Smooth muscle cell (in vitro differentiated cells): Measurements from ENCODE around the gene PTPA. TPM values are rescaled to one million over a fixed set of nuclear protein-coding genes. Genes with fewer than 3 reads are reported as not detected.

Experiments used
- DNase-seq: peaks from one replicate; lab custom pipeline; 2025; ENCODE audit not compliant: unreplicated experiment; lab: John Stamatoyannopoulos, UW
- H2AFZ ChIP-seq: fragments of 200-600 bp; sonication (generic); 2 replicates; pipeline ENCODE4 v1.6.0; 2016; ENCODE audit warnings: antibody characterized with exemption, low read depth, mild to moderate bottlenecking
- H3F3A ChIP-seq: fragments of 200-600 bp; sonication (generic); 2 replicates; pipeline ENCODE4 v1.6.0; 2017; ENCODE audit warnings: antibody characterized with exemption, low read depth
- H3K27ac ChIP-seq: fragments of 200-600 bp; sonication (generic); 2 replicates; pipeline ENCODE4 v1.5.1; 2016; ENCODE audit warnings: low read depth, mild to moderate bottlenecking
- H3K27me3 ChIP-seq: fragments of 200-600 bp; sonication (generic); 2 replicates; pipeline ENCODE4 v1.6.1; 2016; ENCODE audit warnings: low read depth, mild to moderate bottlenecking
- H3K36me3 ChIP-seq: fragments of 200-600 bp; sonication (generic); 2 replicates; pipeline ENCODE4 v1.5.1; 2016; ENCODE audit warnings: low read depth
- H3K4me1 ChIP-seq: fragments of 200-600 bp; sonication (generic); 2 replicates; pipeline ENCODE4 v1.5.1; 2016; ENCODE audit warnings: low read depth
- H3K4me2 ChIP-seq: fragments of 200-600 bp; sonication (generic); 2 replicates; pipeline ENCODE4 v1.6.0; 2016; ENCODE audit warnings: mild to moderate bottlenecking
- H3K4me3 ChIP-seq: fragments of 200-600 bp; sonication (generic); 2 replicates; pipeline ENCODE4 v1.5.1; 2016; ENCODE audit warnings: mild to moderate bottlenecking
- H3K79me2 ChIP-seq: fragments of 200-600 bp; sonication (generic); 2 replicates; pipeline ENCODE4 v1.6.0; 2016; ENCODE audit warnings: low read depth, mild to moderate bottlenecking
- H3K9ac ChIP-seq: fragments of 200-600 bp; sonication (generic); 2 replicates; pipeline ENCODE4 v1.6.0; 2016; ENCODE audit warnings: low read depth
- H3K9me3 ChIP-seq: fragments of 200-600 bp; sonication (generic); replicated peaks from 2 replicates; pipeline ENCODE4 v1.5.1; 2016; ENCODE audit warnings: low read depth
- H4K20me1 ChIP-seq: fragments of 200-600 bp; sonication (generic); 2 replicates; pipeline ENCODE4 v1.6.0; 2016; ENCODE audit warnings: low read depth
- WGBS: methylation state at CpG from one replicate; pipeline ENCODE4 v1.1.7; 2016; ENCODE audit warnings: low lambda C conversion rate; 5-methylcytosine and 5-hydroxymethylcytosine counted together
- polyA plus RNA-seq: library from polyadenylated mRNA; unstranded; fragments of >200 nt; fragmentation: Nextera tagmentation; extraction: Ambion mirVana; gene quantifications from 2 replicates; pipeline ENCODE4 v1.2.1, GENCODE V29; 2016
- total RNA-seq: library from RNA; depleted of rRNA; stranded (reverse); fragments of >200 nt; gene quantifications from 2 replicates; pipeline ENCODE4 v1.2.3, GENCODE V29; 2014
- TF ChIP-seq, protein P1 (sequence below): fragments of 200-600 bp; sonication (generic); IDR thresholded peaks from 2 replicates; pipeline ENCODE4 v1.5.1; 2017; ENCODE audit warnings: borderline replicate concordance, mild to moderate bottlenecking, antibody characterized with exemption; ENCODE audit not compliant: insufficient read depth, poor library complexity, severe bottlenecking

PTPA gene
- total and polyA plus RNA-seq, 2 experiments from 2014 or later: 88.7 to 119 TPM

- TF ChIP-seq, protein P1, sequence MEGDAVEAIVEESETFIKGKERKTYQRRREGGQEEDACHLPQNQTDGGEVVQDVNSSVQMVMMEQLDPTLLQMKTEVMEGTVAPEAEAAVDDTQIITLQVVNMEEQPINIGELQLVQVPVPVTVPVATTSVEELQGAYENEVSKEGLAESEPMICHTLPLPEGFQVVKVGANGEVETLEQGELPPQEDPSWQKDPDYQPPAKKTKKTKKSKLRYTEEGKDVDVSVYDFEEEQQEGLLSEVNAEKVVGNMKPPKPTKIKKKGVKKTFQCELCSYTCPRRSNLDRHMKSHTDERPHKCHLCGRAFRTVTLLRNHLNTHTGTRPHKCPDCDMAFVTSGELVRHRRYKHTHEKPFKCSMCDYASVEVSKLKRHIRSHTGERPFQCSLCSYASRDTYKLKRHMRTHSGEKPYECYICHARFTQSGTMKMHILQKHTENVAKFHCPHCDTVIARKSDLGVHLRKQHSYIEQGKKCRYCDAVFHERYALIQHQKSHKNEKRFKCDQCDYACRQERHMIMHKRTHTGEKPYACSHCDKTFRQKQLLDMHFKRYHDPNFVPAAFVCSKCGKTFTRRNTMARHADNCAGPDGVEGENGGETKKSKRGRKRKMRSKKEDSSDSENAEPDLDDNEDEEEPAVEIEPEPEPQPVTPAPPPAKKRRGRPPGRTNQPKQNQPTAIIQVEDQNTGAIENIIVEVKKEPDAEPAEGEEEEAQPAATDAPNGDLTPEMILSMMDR: no peak
- Histone ChIP-seq H3K9ac (no peak overlapping the region), H3K79me2 (peaks cover 21% of the 10 kb centered on the region), H3K36me3 (no peaks in the 10 kb centered on the region), H3F3A (no peaks in the 10 kb centered on the region), H3K27ac (no peak overlapping the region), H3K4me1 (peaks cover 9% of the 10 kb centered on the region), H3K4me2 (peak overlapping the region; percentile 85), H2AFZ (no peak overlapping the region), H4K20me1 (peaks cover 4% of the 10 kb centered on the region), H3K9me3 (no peaks in the 10 kb centered on the region), H3K4me3 (no peak overlapping the region), H3K27me3 (no peaks in the 10 kb centered on the region)
- DNase-seq: no peak
- WGBS: 96% methylated on average over 10 of the region's 10 CpGs
These were observed 2.2 kb upstream of the PTPA start for GRCh38 chr9:129108805-129109536.

- H2AFZ ChIP-seq: no peak overlapping the region
- DNase-seq: no peak
- H3K4me1 ChIP-seq: peaks cover 9% of the 10 kb centered on the region
- peak overlapping the region; percentile 90 for H3K4me3 ChIP-seq
- H3K9ac ChIP-seq: no peak overlapping the region
- peaks cover 4% of the 10 kb centered on the region for H4K20me1 ChIP-seq
- H3F3A ChIP-seq: no peaks in the 10 kb centered on the region
- TF ChIP-seq, protein P1: no peak
- H3K79me2 ChIP-seq: peaks cover 25% of the 10 kb centered on the region
- peak overlapping the region; percentile 85 for H3K4me2 ChIP-seq
- H3K36me3 ChIP-seq: no peaks in the 10 kb centered on the region
- no peaks in the 10 kb centered on the region for H3K9me3 ChIP-seq
- no peaks in the 10 kb centered on the region for H3K27me3 ChIP-seq
- 78% methylated on average over 7 of the region's 7 CpGs for WGBS
- no peak overlapping the region for H3K27ac ChIP-seq
These were observed 1.7 kb upstream of the PTPA start for GRCh38 chr9:129109537-129109903.

GRCh38 chr9:129109952-129110739 is 1.1 kb upstream of the PTPA start:
- Histone ChIP-seq H3K4me3 (peak overlapping the region; percentile 90), H4K20me1 (peaks cover 9% of the 10 kb centered on the region), H3K4me1 (peaks cover 9% of the 10 kb centered on the region), H3K9ac (peak overlapping the region; percentile 71), H3K27ac (no peak overlapping the region), H3K4me2 (peak overlapping the region; percentile 85), H3K36me3 (no peaks in the 10 kb centered on the region), H3F3A (no peaks in the 10 kb centered on the region), H3K79me2 (peaks cover 31% of the 10 kb centered on the region), H2AFZ (peak overlapping the region; percentile 96), H3K27me3 (no peaks in the 10 kb centered on the region), H3K9me3 (no peaks in the 10 kb centered on the region)
- 6% methylated on average over 64 of the region's 64 CpGs for WGBS
- TF ChIP-seq, protein P1: no peak
- no peak for DNase-seq
